K562 (cell line): Measurements from ENCODE around the gene BAIAP3. TPM values are rescaled to one million over a fixed set of nuclear protein-coding genes. Genes with fewer than 3 reads are reported as not detected.

ENCODE experiments used
- CREB3L1 ChIP-seq: fragments of 450-650 bp; IDR thresholded peaks from 2 replicates; pipeline ENCODE4 v1.6.1; 2014; ENCODE audit warnings: low read depth, mild to moderate bottlenecking, moderate library complexity, borderline replicate concordance
- CTCF ChIP-seq, 3 experiments: IDR thresholded peaks in 2 of 3; conservative IDR thresholded peaks in 1 of 3; 2 replicates each; pipeline ENCODE4 v1.5.1; 2011 to 2012; ENCODE audit warnings: low read length in 3 of 3, mild to moderate bottlenecking in 3 of 3, control low read depth in 2 of 3, improper control_type of control experiment in 1 of 3, inconsistent platforms in 1 of 3, low read depth in 1 of 3, mixed read lengths in 1 of 3, moderate library complexity in 1 of 3; ENCODE audit not compliant: insufficient read depth in 2 of 3
- DDX20 ChIP-seq: fragments of 450-650 bp; IDR thresholded peaks from 2 replicates; pipeline ENCODE4 v1.6.1; 2016; ENCODE audit warnings: missing genetic modification characterization, low read depth, mild to moderate bottlenecking, missing compliant biosample characterization, moderate library complexity
- DIDO1 ChIP-seq: fragments of 450-650 bp; IDR thresholded peaks from 2 replicates; pipeline ENCODE4 v1.6.1; 2016; ENCODE audit warnings: low read depth, missing biosample characterization, missing genetic modification characterization
- RFX7 ChIP-seq: fragments of 250-450 bp; sonication (Bioruptor Pico); IDR thresholded peaks from 2 replicates; pipeline ENCODE4 v1.5.1; 2021; ENCODE audit warnings: mild to moderate bottlenecking
- SAFB ChIP-seq: fragments of 200-400 bp; formaldehyde crosslinking; IDR thresholded peaks from 2 replicates; pipeline ENCODE4 v1.6.1; 2017; ENCODE audit warnings: low read depth, low read length, borderline replicate concordance
- SETDB1 ChIP-seq: IDR thresholded peaks from one replicate; pipeline ENCODE4 v1.6.1; 2012; ENCODE audit warnings: low read length, control low read depth, inconsistent platforms
- SRSF9 ChIP-seq: fragments of 200-400 bp; formaldehyde crosslinking; IDR thresholded peaks from 2 replicates; pipeline ENCODE4 v1.6.1; 2017; ENCODE audit warnings: low read depth, low read length, borderline replicate concordance
- TFAP4 ChIP-seq: sonication (generic); formaldehyde crosslinking; IDR thresholded peaks from 2 replicates; pipeline ENCODE4 v1.8.0; 2022; ENCODE audit warnings: missing genetic modification reagents, mild to moderate bottlenecking, moderate library complexity, borderline replicate concordance
- USF2 ChIP-seq: sonication (generic); formaldehyde crosslinking; IDR thresholded peaks from 2 replicates; pipeline ENCODE4 v1.5.0; 2020; ENCODE audit warnings: missing genetic modification reagents
- ZBTB12 ChIP-seq: fragments of 250-450 bp; sonication (Bioruptor Pico); IDR thresholded peaks from 2 replicates; pipeline ENCODE4 v1.4.0; 2020
- ZNF12 ChIP-seq: sonication (generic); formaldehyde crosslinking; IDR thresholded peaks from 2 replicates; pipeline ENCODE4 v1.4.0; 2020; ENCODE audit warnings: mild to moderate bottlenecking, missing genetic modification reagents
- ZNF24 ChIP-seq: fragments of 450-650 bp; IDR thresholded peaks from 2 replicates; pipeline ENCODE4 v1.6.1; 2016
- ZNF41 ChIP-seq: fragments of 250-450 bp; sonication (Bioruptor Pico); conservative IDR thresholded peaks from 2 replicates; pipeline ENCODE4 v1.4.0; 2020; ENCODE audit warnings: mild to moderate bottlenecking
- ZNF518B ChIP-seq: fragments of 250-450 bp; sonication (Bioruptor Pico); IDR thresholded peaks from 2 replicates; pipeline ENCODE4 v1.5.0; 2021; ENCODE audit warnings: mild to moderate bottlenecking, moderate library complexity
- ZNF561 ChIP-seq: fragments of 450-650 bp; formaldehyde crosslinking; conservative IDR thresholded peaks from 2 replicates; pipeline ENCODE4 v1.4.0; 2020; ENCODE audit warnings: mild to moderate bottlenecking, moderate library complexity
- ZNF717 ChIP-seq: fragments of 250-450 bp; sonication (Bioruptor Pico); IDR thresholded peaks from 2 replicates; pipeline ENCODE4 v1.5.0; 2021
- polyA plus RNA-seq, 8 experiments: library from polyadenylated mRNA; depleted of rRNA in 4 of 8; stranded (reverse) in 5 of 8; unstranded in 3 of 8; fragments of >200 nt; fragmentation: Nextera tagmentation in 2 of 8; fragmentation: Illumina TruSeq in 1 of 8; extraction: Ambion mirVana in 2 of 8; extraction: Trizol in 1 of 8; gene quantifications; 2 replicates each; pipeline versions ENCODE4 v1.2.1 to v1.2.3, GENCODE V29; 2011 to 2014; ENCODE audit warnings: inconsistent platforms in 1 of 8, missing spikeins in 1 of 8
- total RNA-seq, 7 experiments: library from RNA; depleted of rRNA in 6 of 7; stranded (reverse); fragments of >200 nt in 6 of 7; fragmentation: Illumina TruSeq in 2 of 7; extraction: Trizol in 2 of 7; gene quantifications; 2 replicates each; pipeline versions ENCODE4 v1.2.1 to v1.2.3, GENCODE V29; 2011 to 2021; ENCODE audit warnings: low replicate concordance in 1 of 7

The BAIAP3 gene
- total and polyA plus RNA-seq, 9 of the 15 experiments (the other 6 are each of a cell fraction or from before 2014, with no cell fraction given): 0.03 to 4.5 (median 0.57) TPM; not detected in 1

- TF ChIP-seq ZBTB12 (CRISPR knock-in tag) (0 out of 2 replicates have a peak, but pooled peaks have one; percentile 31), CREB3L1 (no peak), ZNF41 (CRISPR knock-in tag) (no peak), ZNF24 (peak; percentile 99), ZNF12 (CRISPR knock-in tag) (peak; percentile 76), SETDB1 (no peak), ZNF717 (CRISPR knock-in tag) (no peak), ZNF561 (CRISPR knock-in tag) (no peak), CTCF (IDR thresholded peaks at IDR 0.05 in 2 of 3, conservative IDR thresholded peaks at IDR 0.05 in 1 of 3; ENCODE audit: insufficient read depth in 2 of 3, low read depth in 1 of 3, low read length in 3 of 3) (no peak), ZNF518B (CRISPR knock-in tag) (no peak), DDX20 (tag) (no peak), RFX7 (no peak), USF2 (CRISPR knock-in tag) (peak; percentile 65), SRSF9 (no peak), TFAP4 (CRISPR knock-in tag) (peak; percentile 46; the same call in 1 of the 2 replicates), DIDO1 (tag) (no peak), SAFB (no peak)
Measured at GRCh38 chr16:1299012-1299867, 34.2 kb upstream of the BAIAP3 start (continued).
